ENCODE results near the gene IGF2R.

- TF ChIP-seq TARDBP (IDR thresholded peaks at IDR 0.05) = no peak
- TF ChIP-seq SP1 (IDR thresholded peaks at IDR 0.05) = no peak
- no peak for TF ChIP-seq FOXA1 (IDR thresholded peaks at IDR 0.05)
- TF ChIP-seq LEF1 (IDR thresholded peaks at IDR 0.05; ENCODE audit: borderline replicate concordance) = no peak
- no peak for TF ChIP-seq FOXK2 (IDR thresholded peaks at IDR 0.05)
- no peak for TF ChIP-seq HDGF (IDR thresholded peaks at IDR 0.05; ENCODE audit: borderline replicate concordance)
- no peak for TF ChIP-seq PKNOX1 (IDR thresholded peaks at IDR 0.05)
Observed at GRCh38 chr6:160042788-160043301, 74.0 kb downstream of the IGF2R start.

Data from HEK293T (cell line).